Subcutaneous abdominal adipose tissue (tissue), 5 donors: ENCODE data around the gene SNAPC2.
A peak's percentile ranks its signal among the peaks of the same experiment; 100 is the strongest.
"Not testable (repeated sequence)": the region's sequence is repeated elsewhere in the genome, so short reads cannot be mapped to it uniquely, and the experiment has no call there.

ENCODE experiments used
- H3K27ac ChIP-seq: one replicate; pipeline ENCODE4 v1.7.0; 2013; ENCODE audit warnings: low read depth, mild to moderate bottlenecking, inconsistent platforms, low read length, moderate library complexity
- H3K27me3 ChIP-seq, 5 donors: one replicate each; pipeline ENCODE4 v1.7.0; 2013; ENCODE audit warnings: low read length in 5 of 5, inconsistent platforms in 1 of 5; ENCODE audit not compliant: control insufficient read depth in 5 of 5, insufficient read depth in 4 of 5
- H3K36me3 ChIP-seq, 5 donors: one replicate each; pipeline ENCODE4 v1.7.0; 2013; ENCODE audit warnings: low read length in 5 of 5; ENCODE audit not compliant: control insufficient read depth in 5 of 5, insufficient read depth in 5 of 5
- H3K4me1 ChIP-seq, 5 donors: one replicate each; pipeline ENCODE4 v1.7.0; 2013; ENCODE audit warnings: low read length in 5 of 5, mild to moderate bottlenecking in 3 of 5, moderate library complexity in 1 of 5; ENCODE audit not compliant: control insufficient read depth in 5 of 5, insufficient read depth in 5 of 5
- H3K4me3 ChIP-seq, 5 donors: one replicate each; pipeline ENCODE4 v1.7.0; 2013; ENCODE audit warnings: low read length in 5 of 5, low read depth in 1 of 5
- H3K9ac ChIP-seq, 5 donors: one replicate each; pipeline ENCODE4 v1.7.0; 2013; ENCODE audit warnings: low read length in 5 of 5, mild to moderate bottlenecking in 4 of 5, moderate library complexity in 3 of 5
- H3K9me3 ChIP-seq, 5 donors: one replicate each; pipeline ENCODE4 v1.7.0; 2013; ENCODE audit warnings: low read length in 5 of 5; ENCODE audit not compliant: control insufficient read depth in 5 of 5
- donor health status: healthy.
- donor health status: healthy.
- donor health status: healthy.
- donor health status: healthy.
- donor health status: healthy.

The SNAPC2 gene

DNA sequence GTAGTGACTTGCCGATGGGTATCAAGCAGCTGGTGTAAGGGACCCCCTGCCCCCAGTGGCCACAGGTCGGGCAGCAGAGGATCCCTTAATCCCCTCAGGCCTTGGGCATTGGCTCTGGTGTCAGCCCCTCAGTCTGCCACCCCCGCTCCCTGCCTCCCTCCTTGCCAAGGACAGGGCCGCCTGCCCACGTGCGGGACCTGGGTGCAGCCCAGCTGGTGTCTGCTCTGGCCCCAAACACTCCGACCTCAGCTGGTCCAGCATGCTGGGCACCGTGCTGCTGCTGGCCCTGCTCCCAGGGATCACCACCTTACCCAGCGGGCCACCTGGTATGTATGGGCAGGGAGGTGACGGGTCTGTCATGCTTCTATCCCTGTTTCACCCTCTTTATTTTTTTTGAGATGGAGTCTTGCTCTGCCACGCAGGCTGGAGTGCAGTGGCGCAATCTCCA, 5.5 kb upstream of the SNAPC2 start, which contains the start of gene TGFBR3L:
TGFBR3L (plus strand) TSS at position 233 of the 448 bp plus-strand sequence.
- Histone ChIP-seq H3K27me3 (peaks cover 24 to 34% (median 30%) of the 10 kb centered on the region in 5 donors), H3K9me3 (no peaks in the 10 kb centered on the region), H3K9ac (no peak within 1 kb of the TSS), H3K4me1 (peaks cover 0 to 28% (median 22%) of the 10 kb centered on the region in 5 donors), H3K36me3 (peaks cover 0 to 36% (median 30%) of the 10 kb centered on the region in 5 donors), H3K27ac (no peak within 1 kb of the TSS), H3K4me3 (no peak within 1 kb of the TSS)

DNA sequence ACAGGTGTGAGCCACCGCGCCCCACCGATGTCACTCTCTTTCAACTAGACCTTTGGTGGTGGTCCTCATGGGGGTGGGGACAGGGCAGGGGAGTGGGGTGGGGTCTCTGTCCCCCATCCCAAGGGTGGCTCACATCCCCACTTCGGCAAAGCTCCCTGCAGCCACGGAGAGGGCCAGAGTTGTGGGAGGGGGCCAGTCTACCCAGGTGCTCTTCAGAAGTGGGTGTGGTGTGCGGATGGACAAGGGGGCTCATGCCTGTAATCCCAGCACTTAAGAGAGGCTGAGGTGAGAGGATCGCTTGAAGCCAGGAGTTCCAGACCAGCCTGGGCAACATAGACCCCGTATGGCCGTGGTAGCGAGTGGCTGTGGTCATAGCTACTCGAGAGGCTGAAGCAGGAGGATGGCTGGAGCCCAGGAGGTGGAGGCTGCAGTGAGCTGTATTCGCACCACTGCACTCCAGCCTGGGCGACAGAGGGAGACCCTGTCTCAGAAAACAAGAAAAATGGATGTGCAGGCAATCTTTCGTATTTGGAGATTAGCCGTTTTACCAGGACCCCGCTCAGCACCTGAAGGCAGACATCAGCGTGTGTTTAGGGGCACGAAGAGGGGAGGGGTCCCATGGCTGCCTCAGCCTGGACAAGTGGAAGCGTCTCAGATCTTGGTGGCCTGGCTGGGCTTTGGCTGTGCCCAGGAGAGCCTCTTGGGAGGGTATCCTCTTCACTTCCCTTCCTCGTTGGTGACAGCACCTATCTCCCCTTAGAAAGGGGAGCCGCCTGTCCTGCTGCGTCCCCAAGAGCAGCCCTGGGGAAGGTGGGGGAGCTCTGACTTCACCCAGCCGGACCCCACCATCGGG, 4.7 kb upstream of the SNAPC2 start:
- H3K4me3 ChIP-seq = no peak overlapping the region
- peaks cover 24 to 34% (median 30%) of the 10 kb centered on the region in 5 donors for H3K27me3 ChIP-seq
- no peak overlapping the region for H3K27ac ChIP-seq
- peaks cover 0 to 34% (median 26%) of the 10 kb centered on the region in 5 donors for H3K4me1 ChIP-seq
- peaks cover 0 to 28% (median 23%) of the 10 kb centered on the region in 5 donors for H3K36me3 ChIP-seq
- H3K9me3 ChIP-seq = no peaks in the 10 kb centered on the region
- no peak overlapping the region for H3K9ac ChIP-seq

DNA sequence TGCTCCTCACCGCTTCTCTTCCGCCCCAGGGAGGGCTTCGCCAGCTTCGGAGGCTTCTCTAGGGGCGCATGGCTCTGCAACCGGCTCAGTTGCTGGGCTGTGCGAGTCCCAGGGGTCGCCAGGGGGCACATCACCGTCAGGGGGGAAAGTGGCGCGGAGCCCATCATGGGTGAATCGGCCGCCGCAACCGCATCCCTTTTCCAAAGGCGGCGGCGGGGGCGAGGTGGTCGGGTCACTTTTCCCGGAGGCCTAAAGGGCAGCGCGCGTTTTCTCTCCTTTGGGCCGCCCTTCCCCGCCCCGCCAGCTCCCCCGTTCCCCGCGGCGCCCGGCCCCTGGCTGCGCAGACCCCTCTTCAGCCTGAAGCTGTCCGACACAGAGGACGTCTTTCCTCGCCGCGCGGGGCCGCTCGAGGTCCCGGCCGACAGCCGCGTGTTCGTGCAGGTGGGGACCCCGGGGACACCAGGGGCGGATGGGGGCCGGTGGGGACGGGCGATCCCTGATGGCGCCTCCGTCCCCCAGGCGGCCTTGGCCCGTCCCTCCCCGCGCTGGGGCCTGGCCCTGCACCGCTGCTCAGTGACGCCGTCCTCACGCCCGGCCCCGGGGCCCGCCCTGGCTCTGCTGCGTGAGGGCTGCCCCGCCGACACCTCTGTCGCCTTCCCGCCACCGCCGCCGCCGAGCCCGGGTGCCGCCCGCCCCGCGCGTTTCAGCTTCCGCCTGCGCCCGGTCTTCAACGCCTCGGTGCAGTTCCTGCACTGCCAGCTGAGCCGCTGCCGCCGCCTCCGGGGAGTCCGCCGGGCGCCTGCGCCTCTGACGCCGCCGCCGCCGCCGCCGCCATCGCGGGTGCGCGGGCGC, 3.8 kb upstream of the SNAPC2 start:
- H3K27ac ChIP-seq = no peak overlapping the region
- peaks cover 24 to 34% (median 30%) of the 10 kb centered on the region in 5 donors for H3K27me3 ChIP-seq
- H3K36me3 ChIP-seq = peaks cover 0 to 21% (median 14%) of the 10 kb centered on the region in 5 donors
- H3K4me1 ChIP-seq = peaks cover 4 to 40% (median 31%) of the 10 kb centered on the region in 5 donors
- H3K9me3 ChIP-seq = no peaks in the 10 kb centered on the region
- no peak overlapping the region for H3K9ac ChIP-seq
- peak overlapping the region in 1 of 5 donors; percentile 42 for H3K4me3 ChIP-seq

DNA sequence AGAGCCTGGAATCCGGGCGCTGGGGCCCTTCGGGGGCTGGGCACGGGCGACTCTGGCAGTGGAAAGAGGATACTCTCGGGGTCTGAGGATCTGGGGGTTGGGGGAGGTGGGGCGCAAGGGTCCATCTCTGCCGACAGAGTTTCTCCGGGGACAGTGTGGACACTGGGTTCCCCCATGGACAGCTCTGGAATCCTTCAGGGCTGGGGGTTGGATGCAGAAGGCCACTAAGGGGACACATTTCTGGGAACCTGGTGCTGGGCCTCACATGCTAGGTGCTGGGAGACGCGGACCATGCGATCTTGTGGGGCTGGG, 3.2 kb upstream of the SNAPC2 start:
- H3K36me3 ChIP-seq = peaks cover 0 to 16% (median 9%) of the 10 kb centered on the region in 5 donors
- no peak overlapping the region for H3K27ac ChIP-seq
- peaks cover 24 to 34% (median 30%) of the 10 kb centered on the region in 5 donors for H3K27me3 ChIP-seq
- H3K9ac ChIP-seq = no peak overlapping the region
- H3K4me3 ChIP-seq = peak overlapping the region in 1 of 5 donors; percentile 51
- no peaks in the 10 kb centered on the region for H3K9me3 ChIP-seq
- H3K4me1 ChIP-seq = peaks cover 10 to 46% (median 37%) of the 10 kb centered on the region in 5 donors

DNA sequence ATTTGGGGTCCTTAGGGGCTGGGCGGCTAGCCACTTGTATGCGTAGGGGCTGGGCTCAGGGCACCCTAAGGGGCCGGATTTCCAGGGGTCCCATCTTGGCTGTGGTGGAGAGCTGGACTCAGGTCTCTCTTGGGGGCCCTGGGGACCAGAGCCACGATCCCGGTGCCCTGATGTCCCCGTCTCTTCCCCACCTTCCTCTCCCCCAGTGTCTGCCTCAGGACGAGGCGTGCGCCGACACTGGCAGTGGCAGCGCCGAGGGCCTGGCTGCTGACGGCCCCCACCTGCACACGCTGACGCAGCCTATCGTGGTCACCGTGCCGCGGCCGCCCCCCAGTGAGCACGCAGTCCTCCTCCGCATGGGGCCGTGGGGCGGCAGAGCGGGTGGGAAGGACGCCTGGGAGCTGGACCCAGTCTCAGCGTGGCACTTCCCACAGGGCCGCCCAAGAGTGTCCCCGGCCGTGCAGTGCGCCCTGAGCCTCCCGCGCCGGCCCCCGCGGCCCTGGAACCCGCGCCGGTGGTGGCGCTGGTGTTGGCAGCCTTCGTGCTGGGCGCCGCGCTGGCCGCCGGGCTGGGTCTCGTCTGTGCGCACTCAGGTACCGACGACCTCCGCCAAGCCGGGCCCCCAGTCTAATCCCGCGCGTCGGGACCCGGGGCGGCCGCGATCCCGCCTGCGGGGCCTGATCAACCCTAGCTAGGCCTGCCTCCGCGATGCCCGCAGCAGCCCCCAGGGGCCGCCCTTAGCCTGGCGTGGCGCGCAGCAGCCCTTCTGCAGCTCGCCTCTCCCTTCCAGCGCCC, 2.7 kb upstream of the SNAPC2 start:
- Histone ChIP-seq H3K4me1 (peaks cover 11 to 50% (median 43%) of the 10 kb centered on the region in 5 donors), H3K9me3 (no peaks in the 10 kb centered on the region), H3K36me3 (peaks cover 0 to 17% (median 10%) of the 10 kb centered on the region in 5 donors), H3K27ac (no peak overlapping the region), H3K4me3 (peak overlapping the region in 3 of 5 donors; percentile 14 to 51 (median 22)), H3K9ac (no peak overlapping the region), H3K27me3 (peaks cover 24 to 34% (median 30%) of the 10 kb centered on the region in 5 donors)

DNA sequence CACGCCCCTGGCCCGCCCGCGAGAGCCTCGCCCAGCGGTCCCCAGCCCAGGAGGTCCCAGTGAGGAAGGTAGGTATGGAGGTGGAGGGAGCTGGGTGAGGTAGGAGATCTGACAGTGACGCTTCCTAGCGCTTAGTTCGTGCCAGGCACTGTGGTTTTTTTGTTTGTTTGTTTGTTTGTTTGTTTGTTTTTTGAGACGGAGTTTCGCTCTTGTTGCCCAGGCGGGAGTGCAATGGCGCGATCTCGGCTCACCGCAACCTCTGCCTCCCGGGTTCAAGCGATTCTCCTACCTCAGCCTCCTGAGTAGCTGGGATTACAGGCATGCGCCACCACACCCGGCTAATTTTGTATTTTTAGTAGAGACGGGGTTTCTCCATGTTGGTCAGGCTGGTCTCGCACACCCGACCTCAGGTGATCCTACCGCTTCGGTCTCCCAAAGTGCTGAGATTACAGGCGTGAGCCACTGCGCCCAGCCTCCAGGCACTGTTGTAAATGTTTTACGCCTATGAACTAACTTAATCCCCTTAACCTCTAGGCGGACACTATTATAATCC, 2.0 kb upstream of the SNAPC2 start:
- not testable (repeated sequence) for H3K9ac ChIP-seq, H3K27ac ChIP-seq
- peak overlapping the region in 2 of 5 donors; percentile 14 to 51 for H3K4me3 ChIP-seq

DNA sequence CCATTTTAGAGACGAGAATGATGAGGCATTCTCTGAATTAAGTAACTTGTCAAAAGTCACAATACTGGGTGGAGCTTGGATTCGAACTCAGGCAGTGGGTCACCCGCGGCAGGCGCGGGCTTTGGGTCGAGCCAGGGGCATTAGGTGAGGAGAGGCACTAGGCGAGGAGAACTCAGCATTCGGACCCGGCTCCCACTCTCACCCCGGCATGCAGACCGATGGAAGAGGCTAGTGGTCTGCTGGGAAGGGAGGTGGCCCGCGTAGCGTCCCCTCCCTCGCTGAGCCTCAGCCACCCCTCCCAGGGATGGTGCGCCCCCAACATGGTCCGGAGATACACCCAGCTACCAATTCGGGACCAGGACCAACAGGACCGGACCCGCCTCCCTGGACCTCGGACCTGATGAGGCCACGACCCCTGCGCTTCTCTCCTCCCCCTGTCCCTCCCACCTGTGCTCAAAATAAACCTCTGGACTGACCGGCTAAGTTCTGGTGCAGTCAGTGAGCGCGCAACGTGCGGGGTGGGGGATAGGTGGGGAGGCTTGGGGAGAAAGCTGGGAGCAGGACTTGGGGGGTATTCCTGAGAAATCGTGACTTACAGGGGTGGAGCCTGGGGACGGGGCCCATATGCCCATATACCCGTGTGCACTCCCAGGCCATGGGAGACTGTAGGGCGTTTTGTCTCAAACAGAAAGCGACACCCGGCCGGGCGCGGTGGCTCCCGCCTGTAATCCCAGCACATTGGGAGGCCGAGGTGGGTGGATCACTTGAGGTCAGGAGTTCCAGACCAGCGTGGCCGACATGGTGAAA, 1.3 kb upstream of the SNAPC2 start:
- Histone ChIP-seq H3K27ac (no peak overlapping the region), H3K36me3 (peaks cover 0 to 15% (median 12%) of the 10 kb centered on the region in 5 donors), H3K9me3 (no peaks in the 10 kb centered on the region), H3K4me3 (no peak overlapping the region), H3K9ac (no peak overlapping the region), H3K4me1 (peaks cover 11 to 50% (median 43%) of the 10 kb centered on the region in 5 donors), H3K27me3 (peaks cover 24 to 34% (median 30%) of the 10 kb centered on the region in 5 donors)

More for the DNA sequence above, 2.0 kb upstream of the SNAPC2 start:
- peaks cover 24 to 34% (median 30%) of the 10 kb centered on the region in 5 donors for H3K27me3 ChIP-seq
- H3K9me3 ChIP-seq = not testable (repeated sequence)
- peaks cover 11 to 50% (median 43%) of the 10 kb centered on the region in 5 donors for H3K4me1 ChIP-seq
- peaks cover 0 to 17% (median 11%) of the 10 kb centered on the region in 5 donors for H3K36me3 ChIP-seq

DNA sequence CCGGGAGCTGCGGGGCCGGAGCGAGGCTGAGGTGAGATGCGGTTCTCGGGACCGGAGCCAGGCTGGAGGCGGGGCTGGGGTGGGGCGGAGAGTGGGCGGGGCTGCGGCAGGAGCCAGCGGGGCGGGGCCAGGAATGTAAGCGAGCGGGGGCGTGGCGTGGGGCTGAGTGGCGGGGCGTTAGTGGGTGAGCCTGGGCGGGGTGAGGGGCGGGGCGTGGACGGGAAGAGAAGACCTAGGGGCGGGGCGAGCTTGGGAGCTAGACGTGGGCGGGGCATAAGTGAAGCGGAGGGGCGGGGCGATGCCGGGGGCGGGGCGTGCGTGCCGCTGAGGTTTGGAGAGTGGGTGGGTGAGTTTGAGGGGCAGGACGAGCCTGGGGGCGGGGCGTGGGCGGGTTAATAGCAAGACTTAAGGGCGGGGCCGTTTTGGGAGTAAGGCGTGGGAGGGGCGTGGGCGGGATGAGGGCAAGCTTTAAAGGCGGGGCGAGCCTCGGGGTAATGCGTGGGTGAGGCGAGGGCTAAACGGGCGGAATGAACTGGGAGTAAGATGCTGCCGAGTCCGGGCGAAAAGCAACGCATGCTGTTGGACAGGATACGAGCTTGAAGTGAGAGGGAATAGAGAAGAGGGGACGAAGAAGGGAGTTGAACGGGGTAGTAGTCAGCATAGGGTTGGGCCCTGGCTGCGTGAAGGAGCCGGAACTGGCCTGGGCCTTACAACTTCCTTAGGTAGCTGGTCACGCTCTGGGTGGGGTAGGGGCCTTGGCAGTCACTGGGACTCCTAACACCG, 572 bp downstream of the SNAPC2 start:
- Histone ChIP-seq H3K27me3 (peaks cover 12 to 24% (median 20%) of the 10 kb centered on the region in 5 donors), H3K36me3 (peaks cover 0 to 15% (median 12%) of the 10 kb centered on the region in 5 donors), H3K4me3 (peak overlapping the region; percentile 79 to 94 (median 83)), H3K4me1 (peaks cover 11 to 60% (median 47%) of the 10 kb centered on the region in 5 donors), H3K9me3 (no peaks in the 10 kb centered on the region), H3K9ac (peak overlapping the region; percentile 33 to 83 (median 72)), H3K27ac (peak overlapping the region; percentile 60)
